DMS79 (cell line): ENCODE data around the gene CACNG5.
"Not testable (repeated sequence)": the region's sequence is repeated elsewhere in the genome, so short reads cannot be mapped to it uniquely, and the experiment has no call there.

Experiments used
- DNase-seq: peaks from one replicate; lab custom pipeline; 2025; lab: John Stamatoyannopoulos, UW

The CACNG5 gene

GRCh38 chr17:66849032-66849655 is 14.2 kb downstream of the CACNG5 start:
- no peak for DNase-seq

GRCh38 chr17:66849851-66850580 is 15.1 kb downstream of the CACNG5 start:
- no peak for DNase-seq

- no peak for DNase-seq
These were observed 15.8 kb downstream of the CACNG5 start for GRCh38 chr17:66850692-66851091.

- no peak for DNase-seq
These were observed 20.3 kb downstream of the CACNG5 start for GRCh38 chr17:66855204-66855603.

GRCh38 chr17:66858226-66859083 is 23.5 kb downstream of the CACNG5 start:
- DNase-seq: no peak

- no peak for DNase-seq
These were observed 24.4 kb downstream of the CACNG5 start for GRCh38 chr17:66859353-66859752.

- DNase-seq: no peak
These were observed 25.3 kb downstream of the CACNG5 start for GRCh38 chr17:66860204-66860603.

- DNase-seq: no peak
These were observed 28.9 kb downstream of the CACNG5 start for GRCh38 chr17:66863820-66864219.

GRCh38 chr17:66865151-66865550 is 30.2 kb downstream of the CACNG5 start:
- no peak for DNase-seq

- DNase-seq: no peak
These were observed 39.0 kb downstream of the CACNG5 start for GRCh38 chr17:66873962-66874361.

GRCh38 chr17:66884931-66885330 is 50.0 kb downstream of the CACNG5 start:
- DNase-seq: no peak

- DNase-seq: no peak
These were observed 50.5 kb downstream of the CACNG5 start for GRCh38 chr17:66885417-66885816.

- DNase-seq: peak; percentile 81
These were observed 54.7 kb downstream of the CACNG5 start for GRCh38 chr17:66889480-66890230.

GRCh38 chr17:66892246-66892645 is 57.3 kb downstream of the CACNG5 start:
- DNase-seq: no peak

GRCh38 chr17:66893382-66893781 is 58.5 kb downstream of the CACNG5 start:
- DNase-seq: no peak

- no peak for DNase-seq
These were observed 58.9 kb downstream of the CACNG5 start for GRCh38 chr17:66893863-66894262.

GRCh38 chr17:66897141-66897540 is 62.2 kb downstream of the CACNG5 start:
- DNase-seq: no peak

GRCh38 chr17:66898536-66898935 is 63.6 kb downstream of the CACNG5 start:
- DNase-seq: no peak

- no peak for DNase-seq
These were observed 65.5 kb downstream of the CACNG5 start for GRCh38 chr17:66900126-66901010.

- not testable (repeated sequence) for DNase-seq
These were observed 68.4 kb downstream of the CACNG5 start for GRCh38 chr17:66903296-66903695.

- DNase-seq: no peak
These were observed 68.9 kb downstream of the CACNG5 start for GRCh38 chr17:66903781-66904180.
